IPS DF 4.7 (cell line): ENCODE results near the gene GPS1.
"Not testable (repeated sequence)": the region's sequence is repeated elsewhere in the genome, so short reads cannot be mapped to it uniquely, and the experiment has no call there.

Experiments used
- DNase-seq: peaks from one replicate; pipeline ENCODE4 v3.0.0-alpha.2; 2013; ENCODE audit warnings: low spot score; ENCODE audit errors: extremely low read depth

Gene GPS1

DNA sequence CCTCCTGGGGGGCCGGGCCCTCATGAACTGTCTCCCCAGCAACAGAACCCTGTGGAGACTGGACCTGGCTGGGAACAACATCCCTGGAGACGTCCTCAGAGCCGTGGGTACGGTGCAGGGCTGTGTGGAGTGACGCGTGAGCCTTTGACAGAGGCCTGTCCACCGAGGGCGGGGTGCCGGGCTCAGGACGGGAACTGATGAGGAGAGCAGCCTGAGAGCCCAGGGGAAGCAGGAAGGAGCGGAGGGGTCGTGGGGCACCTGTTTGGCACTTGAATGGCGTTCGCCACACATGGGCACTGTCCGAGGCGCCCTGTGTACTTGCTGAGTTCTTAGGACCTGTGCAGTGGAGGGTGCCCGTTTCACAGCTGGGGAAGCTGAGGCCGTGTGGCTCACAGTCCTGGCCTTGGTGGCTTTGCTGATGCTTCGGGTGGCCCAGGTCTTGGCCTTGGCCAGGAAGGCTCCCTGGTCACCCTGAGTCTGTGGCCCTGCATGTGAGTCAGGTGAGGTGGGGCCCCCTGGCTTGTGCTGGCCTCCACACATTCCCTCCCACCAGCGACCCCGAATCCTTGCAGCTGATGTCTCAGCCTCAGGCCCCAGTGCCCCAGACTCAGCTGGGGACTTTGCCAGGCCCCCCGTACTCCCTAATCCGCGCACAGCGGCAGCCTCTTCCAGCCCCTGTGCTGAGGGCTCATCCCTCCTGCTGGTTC is 26.1 kb upstream of the GPS1 start:
- DNase-seq: no peak

DNA sequence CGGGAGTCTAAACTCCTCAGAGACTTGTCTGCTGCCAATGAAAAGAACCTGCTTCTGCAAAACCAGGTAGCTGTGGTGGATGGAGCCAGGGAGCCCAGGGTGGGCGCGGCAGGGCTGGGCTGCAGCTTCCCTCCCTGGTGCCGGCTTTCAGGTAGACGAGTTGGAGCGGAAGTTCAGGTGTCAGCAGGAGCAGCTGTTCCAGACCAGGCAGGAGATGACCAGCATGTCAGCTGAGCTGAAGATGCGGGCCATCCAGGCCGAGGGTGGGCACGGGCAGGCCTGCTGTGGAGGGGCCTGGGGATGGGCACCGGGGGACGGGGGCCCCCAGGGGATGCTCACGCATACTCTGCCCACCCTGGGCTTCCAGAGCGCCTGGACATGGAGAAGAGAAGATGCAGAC is 23.5 kb upstream of the GPS1 start:
- no peak for DNase-seq

DNA sequence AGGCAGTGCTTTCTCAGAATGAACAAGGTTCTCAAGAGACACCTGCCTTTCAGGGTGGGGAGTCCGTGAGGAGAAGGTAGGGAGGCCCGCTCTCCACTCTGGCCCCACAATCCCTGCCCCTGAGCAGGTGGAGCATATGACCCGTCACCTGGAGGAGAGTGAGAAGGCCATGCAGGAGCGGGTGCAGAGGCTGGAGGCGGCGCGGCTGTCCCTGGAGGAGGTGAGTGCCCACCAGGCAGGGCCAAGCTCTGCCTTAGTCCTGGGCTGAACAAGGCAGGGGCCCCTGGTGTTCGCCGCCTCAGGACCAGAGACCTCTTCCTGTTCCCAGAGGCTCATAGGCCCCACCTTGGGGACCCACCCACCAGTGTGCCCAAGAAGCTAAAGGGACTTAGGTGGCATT is 22.7 kb upstream of the GPS1 start:
- DNase-seq: no peak

DNA sequence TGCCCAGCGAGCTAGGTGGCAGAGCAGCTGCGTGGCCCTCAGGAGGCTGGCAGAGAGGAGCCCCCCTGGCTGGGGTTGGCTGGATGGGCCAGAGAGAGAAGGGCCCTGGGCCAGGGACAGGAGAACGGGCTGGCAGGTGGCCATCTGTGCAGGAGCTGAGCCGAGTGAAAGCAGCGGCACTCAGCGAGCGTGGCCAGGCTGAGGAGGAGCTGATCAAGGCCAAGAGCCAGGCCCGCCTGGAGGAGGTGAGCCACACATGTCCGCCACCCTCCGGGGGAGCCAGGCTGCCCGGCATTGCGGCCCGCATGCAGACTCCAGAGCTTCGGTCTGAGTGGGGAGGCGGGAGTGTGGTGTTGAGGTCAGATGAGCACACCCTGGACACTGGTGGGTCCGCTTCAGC is 22.3 kb upstream of the GPS1 start:
- DNase-seq: no peak

DNA sequence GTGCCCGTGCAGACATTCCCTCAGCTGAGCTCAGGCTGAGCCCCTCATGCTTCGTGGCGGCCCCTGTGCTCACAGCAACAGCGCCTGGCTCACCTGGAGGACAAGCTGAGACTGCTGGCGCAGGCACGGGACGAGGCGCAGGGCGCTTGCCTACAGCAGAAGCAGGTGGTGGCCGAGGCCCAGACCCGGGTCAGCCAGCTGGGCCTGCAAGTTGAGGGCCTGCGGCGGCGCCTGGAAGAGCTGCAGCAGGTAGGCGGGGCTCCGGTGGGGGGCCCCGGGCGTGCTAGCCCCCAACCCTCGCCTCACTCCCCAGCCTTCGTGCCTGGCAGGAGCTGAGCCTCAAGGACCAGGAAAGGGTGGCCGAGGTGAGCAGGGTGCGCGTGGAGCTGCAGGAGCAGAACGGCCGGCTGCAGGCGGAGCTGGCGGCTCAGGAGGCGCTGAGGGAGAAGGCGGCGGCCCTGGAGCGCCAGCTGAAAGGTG is 21.7 kb upstream of the GPS1 start:
- no peak for DNase-seq

DNA sequence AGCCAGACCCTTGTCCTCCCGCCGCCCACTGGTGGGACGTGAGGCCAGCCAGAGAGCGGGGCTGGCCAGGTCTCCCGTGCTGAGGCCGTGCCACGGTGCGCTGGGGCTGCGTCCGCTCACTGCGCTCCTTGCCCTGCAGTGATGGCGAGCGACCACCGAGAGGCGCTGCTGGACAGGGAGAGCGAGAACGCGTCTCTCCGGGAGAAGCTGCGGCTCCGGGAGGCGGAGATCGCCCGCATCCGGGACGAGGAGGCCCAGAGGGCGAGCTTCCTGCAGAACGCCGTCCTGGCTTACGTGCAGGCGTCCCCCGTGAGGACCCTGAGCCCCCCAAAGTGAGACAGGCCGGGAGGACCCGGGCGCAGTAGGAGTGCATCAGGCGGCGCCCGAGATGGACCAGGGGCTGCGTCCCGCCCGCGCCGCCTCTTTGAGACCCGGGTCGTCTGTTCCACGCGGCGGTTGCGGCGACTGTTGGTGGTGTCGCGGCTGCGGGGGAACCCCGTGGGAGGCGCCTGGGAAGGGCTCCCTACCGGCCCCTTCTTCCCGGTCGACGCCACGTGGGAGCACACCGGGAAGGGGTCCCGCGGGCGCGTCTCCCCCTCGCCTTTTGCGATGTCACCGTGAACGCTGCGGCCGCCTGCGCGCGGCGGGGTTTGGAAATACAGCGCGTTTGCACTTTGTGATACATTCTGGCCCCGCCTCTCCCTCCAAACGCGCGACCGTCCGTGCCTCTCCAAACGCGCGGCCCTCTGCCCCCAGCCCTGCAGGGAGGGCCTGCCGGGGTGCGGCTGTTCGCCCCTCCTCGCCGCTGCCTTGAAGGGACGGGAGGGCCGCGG is 21.0 kb upstream of the GPS1 start:
- no peak for DNase-seq

DNA sequence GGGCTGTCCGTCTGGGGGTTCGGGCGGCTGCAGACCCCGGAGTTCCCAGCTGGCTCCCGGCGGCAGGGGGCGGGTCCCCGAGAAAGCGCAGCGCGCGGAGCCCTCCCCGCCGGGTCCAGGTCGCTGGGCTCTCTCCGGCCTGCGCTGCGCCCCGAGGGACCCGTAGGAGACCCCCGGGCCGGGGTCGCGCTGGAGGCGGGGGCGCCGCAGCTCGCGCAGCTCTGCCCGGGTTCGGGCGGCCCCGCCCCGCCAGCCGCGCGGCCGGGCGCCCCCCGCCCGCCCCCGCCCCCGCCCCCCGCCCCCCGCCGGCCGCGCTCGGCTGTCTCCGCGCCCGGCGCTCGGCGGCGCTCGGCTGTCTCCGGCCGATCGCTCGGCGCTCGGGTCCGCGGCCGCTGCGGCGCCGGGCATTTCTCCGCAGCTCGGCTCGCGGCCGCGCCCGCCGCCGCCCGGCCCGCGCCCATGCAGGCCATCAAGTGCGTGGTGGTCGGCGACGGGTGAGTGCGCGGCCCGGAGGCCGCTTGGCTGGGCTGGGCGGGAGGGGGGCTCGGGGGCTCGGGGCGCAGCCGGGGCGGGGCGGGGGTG is 20.3 kb upstream of the GPS1 start, which contains the start of gene RAC3:
Gene RAC3, plus strand, starts transcription at position 376 of the 582 bp plus-strand sequence. Its CDS starts 84 bp downstream, at position 460.
- DNase-seq: no peak

DNA sequence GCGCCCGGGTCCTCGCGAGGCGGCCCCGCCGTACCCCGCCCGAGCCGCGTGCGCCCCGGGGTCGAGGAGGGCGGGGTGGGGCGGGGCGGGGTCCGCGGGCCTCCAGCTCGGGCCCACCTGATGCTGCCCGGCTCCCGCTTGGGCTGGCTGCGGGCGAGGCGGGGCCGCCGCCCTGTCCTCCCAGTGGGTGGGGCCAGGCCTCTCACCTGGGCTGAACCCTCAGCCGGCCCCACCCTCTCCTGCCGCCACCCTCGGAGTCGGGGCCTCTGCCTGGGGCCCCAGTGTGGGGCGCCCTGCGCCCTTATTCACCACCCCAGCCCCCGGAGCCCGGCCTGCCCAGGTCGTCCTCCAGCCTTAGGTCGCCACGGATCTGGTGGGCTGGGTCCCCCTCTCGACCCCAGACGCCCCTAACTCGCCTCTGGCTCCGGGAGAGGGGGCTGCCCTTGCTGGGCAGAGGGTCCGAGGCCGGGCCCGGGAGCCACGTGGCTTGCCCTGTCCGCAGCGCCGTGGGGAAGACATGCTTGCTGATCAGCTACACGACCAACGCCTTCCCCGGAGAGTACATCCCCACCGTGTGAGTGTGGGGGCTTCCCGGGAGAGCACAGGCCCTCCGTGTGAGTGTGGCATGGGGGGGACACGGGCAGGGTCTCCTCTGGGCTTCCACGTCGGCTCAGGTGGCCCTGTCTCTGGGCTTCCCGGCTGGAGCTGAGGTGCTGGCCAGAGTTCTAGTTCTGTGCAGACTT is 19.6 kb upstream of the GPS1 start:
- no peak for DNase-seq

DNA sequence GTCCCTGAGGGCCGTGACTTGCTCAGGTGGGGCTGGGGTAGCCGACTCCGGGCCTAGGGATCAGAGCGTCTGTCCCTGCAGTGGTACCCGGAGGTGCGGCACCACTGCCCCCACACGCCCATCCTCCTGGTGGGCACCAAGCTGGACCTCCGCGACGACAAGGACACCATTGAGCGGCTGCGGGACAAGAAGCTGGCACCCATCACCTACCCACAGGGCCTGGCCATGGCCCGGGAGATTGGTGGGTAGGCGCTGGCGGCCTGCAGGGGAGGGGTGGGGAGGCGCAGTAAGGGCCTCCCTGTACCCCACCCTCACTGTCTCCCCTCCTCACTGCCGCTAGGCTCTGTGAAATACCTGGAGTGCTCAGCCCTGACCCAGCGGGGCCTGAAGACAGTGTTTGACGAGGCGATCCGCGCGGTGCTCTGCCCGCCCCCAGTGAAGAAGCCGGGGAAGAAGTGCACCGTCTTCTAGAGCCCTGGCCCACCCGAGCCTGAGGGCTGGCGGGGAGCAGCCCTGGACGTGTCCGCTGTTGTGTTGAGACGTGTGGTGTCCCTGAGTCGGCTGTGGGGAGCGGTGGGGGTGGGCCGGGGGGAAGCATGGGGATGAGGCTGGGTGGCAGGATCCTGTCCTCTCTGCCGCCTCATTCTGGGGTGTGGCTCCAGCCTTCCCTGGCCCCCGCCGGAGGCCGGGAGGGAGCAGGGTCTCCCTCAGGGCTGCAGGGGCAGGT is 18.2 kb upstream of the GPS1 start:
- no peak for DNase-seq

DNA sequence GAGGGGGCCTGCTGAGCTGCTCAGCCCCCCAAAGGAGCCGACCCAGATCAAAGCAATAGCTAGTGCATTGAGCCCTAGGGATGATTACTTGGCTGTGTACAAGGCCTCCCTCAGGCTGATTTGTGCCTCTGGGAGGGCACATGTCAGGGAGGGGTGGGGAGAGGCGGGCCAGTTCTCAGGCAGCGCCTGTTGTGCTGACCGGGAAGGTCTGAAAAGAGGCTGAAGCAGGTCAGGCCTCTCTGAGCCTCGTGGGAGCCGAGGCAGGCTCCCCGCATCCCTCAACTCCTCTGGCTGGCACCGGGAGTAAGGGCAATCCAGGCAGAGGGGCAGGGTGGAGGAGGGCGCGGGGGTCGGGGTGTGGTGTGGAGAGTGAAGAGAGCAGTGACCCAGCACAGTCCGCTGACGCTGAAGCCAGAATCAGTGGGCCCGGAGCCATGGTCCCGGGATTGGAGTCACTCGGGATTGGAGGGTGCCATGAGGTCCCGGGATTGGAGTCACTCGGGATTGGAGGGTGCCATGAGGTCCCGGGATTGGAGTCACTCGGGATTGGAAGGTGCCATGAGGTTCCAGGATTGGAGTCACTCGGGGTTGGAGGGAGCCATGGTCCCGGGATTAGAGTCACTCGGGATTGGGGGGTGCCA is 17.2 kb upstream of the GPS1 start:
- DNase-seq: no peak

DNA sequence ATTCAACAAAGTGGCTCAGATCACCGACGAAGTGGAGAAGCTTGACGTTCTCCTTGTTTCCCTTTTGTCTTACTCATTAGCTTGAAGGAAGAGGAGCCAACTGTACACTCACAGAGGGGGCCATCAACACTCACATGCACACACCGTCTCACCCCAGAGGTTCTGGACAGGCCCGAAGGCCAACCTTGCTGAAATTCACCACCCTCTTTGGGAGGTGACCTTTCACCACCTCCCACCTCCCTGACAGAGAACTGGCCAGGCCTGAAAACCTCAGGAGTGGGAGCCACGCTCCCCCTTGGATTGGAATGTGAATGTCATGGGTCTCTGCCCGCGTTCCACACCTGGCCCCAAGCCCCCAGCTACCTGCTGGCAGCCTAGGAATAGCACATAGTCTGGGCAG is 16.2 kb upstream of the GPS1 start:
- no peak for DNase-seq

DNA sequence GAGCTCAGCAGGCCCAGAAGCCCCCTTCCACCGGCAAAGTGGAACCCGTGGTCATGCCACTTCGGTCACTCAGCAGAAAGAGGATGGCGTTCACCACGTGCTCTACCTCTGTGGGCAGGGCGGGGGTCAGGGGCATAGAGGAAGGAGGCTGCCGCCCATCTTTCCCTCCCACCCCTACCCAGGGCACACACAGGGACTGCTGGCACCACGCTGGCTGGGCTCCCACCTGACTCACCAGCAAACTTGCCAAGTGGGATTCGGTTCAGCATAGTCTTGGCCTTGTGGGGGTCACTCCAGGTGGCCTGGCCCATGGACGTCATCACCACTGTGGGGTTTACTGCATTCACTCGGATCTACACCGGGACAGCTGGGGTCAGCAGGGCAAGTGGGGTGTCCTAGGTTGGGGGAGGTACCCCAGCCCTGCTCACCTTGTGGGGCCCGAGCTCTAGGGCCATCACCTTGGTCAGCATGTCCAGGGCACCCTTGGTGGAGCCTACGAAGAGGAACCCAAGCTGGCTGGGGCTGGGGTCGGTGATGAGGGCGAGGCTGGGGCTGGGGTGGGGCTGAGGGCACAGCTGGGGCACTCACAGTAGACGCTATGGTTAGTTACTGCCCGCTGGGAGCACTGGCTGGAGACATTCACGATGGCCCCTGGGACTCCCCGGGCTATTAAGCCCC is 15.6 kb upstream of the GPS1 start:
- DNase-seq: no peak

DNA sequence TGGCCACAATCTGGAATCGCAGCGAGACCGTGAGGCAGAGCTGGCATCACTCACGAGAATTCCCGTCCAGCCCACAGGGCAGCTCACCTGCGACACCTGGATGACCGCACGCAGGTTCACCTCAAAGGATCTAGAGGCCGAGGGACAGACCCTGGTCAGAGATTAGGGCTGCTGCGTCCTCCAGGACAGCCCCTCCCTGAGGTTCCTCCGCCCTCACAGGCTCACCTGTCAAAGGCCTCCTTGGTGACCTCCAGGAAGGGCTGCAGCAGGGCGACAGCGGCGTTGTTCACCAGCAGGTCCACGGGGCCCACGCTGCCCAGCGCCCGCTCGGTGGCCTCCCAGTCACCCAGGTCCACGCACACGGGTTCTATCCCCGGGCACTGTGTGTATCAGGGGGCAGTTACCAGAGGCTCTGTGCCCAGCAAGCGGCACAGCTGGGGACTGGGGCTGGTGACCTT is 15.0 kb upstream of the GPS1 start:
- DNase-seq: no peak

DNA sequence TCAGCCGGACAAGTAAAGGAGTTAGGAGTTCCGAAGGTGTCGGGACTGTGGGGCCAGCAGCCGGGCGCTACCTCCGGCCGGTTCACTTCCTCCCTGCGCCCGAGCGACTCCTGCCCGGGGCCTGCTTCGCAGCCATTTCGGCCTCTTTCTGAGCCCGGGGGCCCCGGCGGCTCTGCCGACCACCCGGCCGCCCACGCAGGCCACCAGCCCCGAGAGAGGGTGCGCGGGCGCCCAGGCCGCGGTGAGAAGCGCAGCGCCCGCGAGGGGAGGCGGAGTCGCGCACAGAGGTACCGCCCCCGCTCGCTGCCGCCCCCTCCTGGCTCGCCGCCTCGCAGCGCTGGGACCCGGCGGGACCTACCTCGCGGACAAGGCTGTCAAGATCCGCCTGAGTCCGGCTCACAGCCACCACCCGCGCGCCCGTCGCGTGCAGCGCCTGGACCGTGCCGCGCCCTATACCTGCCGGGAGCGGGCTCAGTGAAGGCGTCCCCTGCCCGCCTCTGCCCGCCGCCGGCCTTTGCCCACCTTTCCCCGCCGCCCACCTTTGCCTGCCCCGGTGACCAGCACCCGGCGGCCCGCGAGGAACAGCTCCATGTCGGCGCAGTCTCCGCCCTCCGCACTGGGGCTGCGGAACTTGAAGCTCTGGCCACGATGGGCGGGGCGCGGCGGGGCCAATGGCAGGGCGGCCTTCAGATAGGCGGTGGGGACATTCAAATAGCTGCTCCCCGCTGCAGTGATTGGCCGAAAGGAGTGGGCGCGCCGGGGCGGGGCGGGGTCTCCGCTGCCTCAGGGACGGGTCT is 14.4 kb upstream of the GPS1 start, which contains the start of gene DCXR:
Gene DCXR, minus strand, starts transcription at position 606 of the 797 bp plus-strand sequence. Its CDS starts 15 bp downstream, at position 591.
- no peak for DNase-seq

DNA sequence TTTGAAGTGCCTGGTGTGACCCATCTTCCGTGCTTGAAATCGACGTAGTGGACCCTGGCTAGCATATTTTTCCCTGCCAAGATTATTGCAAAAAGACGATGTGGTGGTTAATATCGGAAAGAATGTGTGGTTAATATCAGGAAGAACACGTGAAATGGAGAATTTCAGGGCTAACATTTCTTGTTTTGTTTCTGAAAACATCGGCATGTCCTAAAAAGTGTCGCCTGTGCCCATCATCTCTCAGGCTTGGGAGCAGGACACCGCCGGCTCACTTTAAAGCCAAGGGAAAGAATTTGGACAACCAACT is 13.9 kb upstream of the GPS1 start:
- no peak for DNase-seq

DNA sequence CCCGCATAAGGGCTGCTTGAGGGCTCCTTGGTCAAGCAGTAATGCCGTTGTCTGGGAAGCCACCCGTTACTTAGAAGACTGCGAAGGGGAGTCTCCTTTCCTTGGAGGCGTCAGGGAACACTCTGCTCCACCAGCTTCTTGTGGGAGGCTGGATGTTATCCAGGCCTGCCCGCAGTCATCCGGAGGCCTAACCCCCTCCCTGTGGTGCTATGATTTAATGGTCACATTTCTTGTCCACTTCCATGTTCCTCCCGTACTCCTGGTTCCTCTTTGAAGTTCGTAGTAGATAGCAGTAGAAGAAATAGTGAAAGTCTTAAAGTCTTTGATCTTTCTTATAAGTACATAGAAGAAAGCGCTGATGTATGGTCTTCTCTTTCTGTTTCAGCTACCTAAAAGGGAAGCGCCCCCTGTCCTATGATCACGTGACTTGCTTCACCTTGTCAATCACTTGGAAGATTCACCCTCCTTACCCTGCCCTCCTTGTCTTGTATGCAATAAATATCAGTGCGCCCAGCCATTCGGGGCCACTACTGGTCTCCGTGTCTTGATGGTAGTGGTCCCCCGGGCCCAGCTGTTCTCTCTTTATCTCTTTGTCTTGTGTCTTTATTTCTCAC is 12.8 kb upstream of the GPS1 start:
- DNase-seq: not testable (repeated sequence)

DNA sequence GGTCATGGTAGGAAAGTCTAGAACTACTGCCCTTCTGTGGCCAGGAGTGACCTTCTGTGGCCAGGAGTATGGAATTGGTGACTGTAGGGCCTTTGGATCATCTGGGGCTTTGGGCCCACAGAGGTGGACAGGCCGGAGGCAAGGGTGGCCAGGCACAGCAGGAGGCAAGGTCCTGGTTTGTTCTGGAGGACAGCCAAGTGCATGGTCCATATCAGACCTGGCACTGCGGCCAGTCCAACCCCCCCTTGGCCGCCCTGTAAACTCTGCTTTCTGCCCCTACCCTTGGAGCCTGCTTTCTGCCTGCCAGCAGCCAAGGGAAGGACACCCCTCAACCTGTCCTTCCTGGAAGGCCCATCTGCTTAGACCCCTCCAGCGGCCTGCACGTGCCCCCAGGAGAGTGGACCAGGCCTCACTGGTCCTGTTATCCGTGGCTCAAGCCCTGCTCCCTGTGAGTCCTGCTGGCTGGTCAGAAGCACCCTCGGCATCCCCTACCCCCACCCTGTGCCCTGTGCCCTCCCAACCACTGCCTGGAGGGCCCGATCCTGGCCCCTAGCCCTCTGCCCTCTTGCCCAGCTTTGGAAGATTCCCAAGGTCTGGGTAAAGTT is 11.9 kb upstream of the GPS1 start:
- DNase-seq: no peak

DNA sequence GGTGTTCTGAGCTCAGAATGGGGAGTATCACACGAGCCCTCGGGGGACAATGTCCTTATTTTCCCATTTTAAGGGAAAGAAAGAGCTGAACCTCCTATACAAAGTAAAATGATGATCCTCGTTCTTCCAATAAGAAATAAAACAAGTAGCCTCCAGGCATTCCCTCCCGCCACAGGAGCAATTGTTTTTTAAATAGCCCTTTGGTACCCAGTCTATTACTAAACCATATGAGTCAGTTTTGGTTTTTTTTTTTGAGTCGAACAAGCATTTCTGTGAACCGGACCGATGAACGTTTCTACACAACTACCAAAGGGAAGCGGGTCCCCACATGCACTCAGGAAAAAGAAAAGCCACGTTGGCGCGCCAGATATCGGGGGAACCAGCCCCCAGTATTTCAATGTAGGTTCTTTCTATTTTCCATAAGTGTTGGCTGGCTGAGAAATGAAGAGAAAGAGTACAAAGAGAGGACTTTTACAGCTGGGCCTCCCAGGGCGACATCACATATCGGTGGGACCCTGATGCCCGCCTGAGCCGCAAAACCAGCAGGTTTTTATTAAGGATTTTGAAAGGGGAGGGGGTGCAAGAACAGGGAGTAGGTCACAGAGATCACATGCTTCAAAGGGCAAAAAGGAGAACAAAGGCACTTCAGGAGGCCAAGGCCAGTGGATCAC is 10.4 kb upstream of the GPS1 start:
- DNase-seq: no peak
